A673 (cell line): Measurements from ENCODE around the gene PTRH1.

Source experiments
- EZH2 ChIP-seq: fragments of 200-600 bp; sonication (generic); IDR thresholded peaks from 2 replicates; pipeline ENCODE4 v1.6.1; 2017; ENCODE audit warnings: borderline replicate concordance, low read depth, mild to moderate bottlenecking, mixed read lengths, antibody characterized with exemption, low read length; ENCODE audit not compliant: poor library complexity, severe bottlenecking
- TF ChIP-seq, protein P1 (sequence below): fragments of 300-800, 200-600 bp; sonication (generic); conservative IDR thresholded peaks from 2 replicates; pipeline ENCODE4 v1.5.1; 2017; ENCODE audit warnings: low read depth, mild to moderate bottlenecking, antibody characterized with exemption, low read length, moderate library complexity, mixed read lengths

DNA sequence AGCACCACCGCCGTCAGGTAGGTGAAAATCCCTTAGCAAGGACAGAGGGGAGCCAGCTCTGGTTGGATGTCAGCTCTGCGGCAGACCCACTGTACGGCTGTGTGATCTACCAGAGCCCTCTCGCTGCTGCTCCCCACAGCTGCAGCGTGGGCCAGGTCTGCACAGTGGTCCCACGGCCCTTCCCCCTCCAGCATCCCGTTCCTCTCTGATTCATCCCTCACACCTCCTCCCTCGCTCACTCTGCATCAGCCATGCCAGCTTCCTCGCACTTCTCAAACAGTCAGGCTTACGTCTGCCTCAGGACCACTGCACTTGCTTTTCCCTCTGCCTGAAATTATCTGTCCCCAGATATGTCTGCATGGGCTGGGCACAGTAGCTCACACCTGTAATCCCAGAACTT lies 35.2 kb downstream of the PTRH1 start:
- TF ChIP-seq, protein P1, sequence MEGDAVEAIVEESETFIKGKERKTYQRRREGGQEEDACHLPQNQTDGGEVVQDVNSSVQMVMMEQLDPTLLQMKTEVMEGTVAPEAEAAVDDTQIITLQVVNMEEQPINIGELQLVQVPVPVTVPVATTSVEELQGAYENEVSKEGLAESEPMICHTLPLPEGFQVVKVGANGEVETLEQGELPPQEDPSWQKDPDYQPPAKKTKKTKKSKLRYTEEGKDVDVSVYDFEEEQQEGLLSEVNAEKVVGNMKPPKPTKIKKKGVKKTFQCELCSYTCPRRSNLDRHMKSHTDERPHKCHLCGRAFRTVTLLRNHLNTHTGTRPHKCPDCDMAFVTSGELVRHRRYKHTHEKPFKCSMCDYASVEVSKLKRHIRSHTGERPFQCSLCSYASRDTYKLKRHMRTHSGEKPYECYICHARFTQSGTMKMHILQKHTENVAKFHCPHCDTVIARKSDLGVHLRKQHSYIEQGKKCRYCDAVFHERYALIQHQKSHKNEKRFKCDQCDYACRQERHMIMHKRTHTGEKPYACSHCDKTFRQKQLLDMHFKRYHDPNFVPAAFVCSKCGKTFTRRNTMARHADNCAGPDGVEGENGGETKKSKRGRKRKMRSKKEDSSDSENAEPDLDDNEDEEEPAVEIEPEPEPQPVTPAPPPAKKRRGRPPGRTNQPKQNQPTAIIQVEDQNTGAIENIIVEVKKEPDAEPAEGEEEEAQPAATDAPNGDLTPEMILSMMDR = no peak
- no peak for TF ChIP-seq EZH2
